Heart left ventricle (tissue), 13 donors: ENCODE results near the gene HIRIP3.

Experiments used
- CTCF ChIP-seq, 12 donors: fragments of 200-600 bp; sonication (generic) in 4 of 12; IDR thresholded peaks; one replicate each; pipeline versions ENCODE4 v1.5.0 to v1.8.0; 2018 to 2022; ENCODE audit warnings: antibody characterized with exemption in 12 of 12, mild to moderate bottlenecking in 5 of 12
- POLR2A ChIP-seq, 2 donors: fragments of 450-650 bp; IDR thresholded peaks; one replicate each; pipeline ENCODE4 v1.6.1; 2017; ENCODE audit warnings: antibody characterized with exemption in 2 of 2, mild to moderate bottlenecking in 2 of 2, moderate library complexity in 2 of 2
- donor health status: ischemic (EF 13 %, LVEDD 7.1; RV severe dilation, severe dysfunction).
- donor health status: DM: no; HTN: yes; CAD: no.
- donor health status: DM: no; HTN: no; CAD: no.
- donor health status: ischemic (EF 25% LVEDD 6.9; RV normal size, moderate dysfunction).
- donor health status: ischemic (EF 25% LVEDD 5.7; RV mildly dilated, moderate dysfunction).
- donor health status: ischemic (EF 35%, LVEDD 5.7; RV mildly dilated, moderate dysfunction).
- donor health status: nonischemic (EF 11% LVEDD 7.7; RV severe dilation, severe dysfunction).
- donor health status: DM: yes; HTN: yes; CAD: no.
- donor health status: PGD.
- donor health status: ischemic (EF 29% LVEDD 5.4; RV normal size, mild dysfunction).
- donor health status: nonischemic (EF 23%, LVEDD 6.1; RV moderate dilation, normal function).

- TF ChIP-seq POLR2A (IDR thresholded peaks at IDR 0.05) (no peak), CTCF (IDR thresholded peaks at IDR 0.05) (no peak)
Observed at GRCh38 chr16:29982560-29983419, 12.6 kb downstream of the HIRIP3 start.
